ENCODE measurements around the gene CBFA2T3.
"Not testable (repeated sequence)": the region's sequence is repeated elsewhere in the genome, so short reads cannot be mapped to it uniquely, and the experiment has no call there.

Gene CBFA2T3

GRCh38 chr16:88920618-88921590 lies 56.1 kb downstream of the CBFA2T3 start:
- no peak for DNase-seq

GRCh38 chr16:88919936-88920335 lies 57.1 kb downstream of the CBFA2T3 start:
- no peak for DNase-seq

- not testable (repeated sequence) for DNase-seq
Measured at GRCh38 chr16:88918896-88919295, 58.1 kb downstream of the CBFA2T3 start.

GRCh38 chr16:88917915-88918627 lies 58.9 kb downstream of the CBFA2T3 start:
- DNase-seq, result no peak

- DNase-seq, result no peak
Measured at GRCh38 chr16:88917146-88917914, 59.7 kb downstream of the CBFA2T3 start.

- no peak for DNase-seq
Measured at GRCh38 chr16:88915639-88916327, 61.2 kb downstream of the CBFA2T3 start.

GRCh38 chr16:88914750-88915368 lies 62.1 kb downstream of the CBFA2T3 start:
- DNase-seq, result no peak

GRCh38 chr16:88913870-88914269 lies 63.1 kb downstream of the CBFA2T3 start:
- no peak for DNase-seq

GRCh38 chr16:88913001-88913612 lies 63.9 kb downstream of the CBFA2T3 start:
- DNase-seq, result no peak

GRCh38 chr16:88912556-88912955 lies 64.5 kb downstream of the CBFA2T3 start:
- no peak for DNase-seq

- no peak for DNase-seq
Measured at GRCh38 chr16:88911946-88912310, 65.1 kb downstream of the CBFA2T3 start.

- no peak for DNase-seq
Measured at GRCh38 chr16:88911136-88911945, 65.7 kb downstream of the CBFA2T3 start.

GRCh38 chr16:88910284-88911135 lies 66.5 kb downstream of the CBFA2T3 start:
- no peak for DNase-seq

GRCh38 chr16:88909431-88910210 lies 67.4 kb downstream of the CBFA2T3 start:
- DNase-seq, result no peak

- DNase-seq, result no peak
Measured at GRCh38 chr16:88908307-88908706, 68.7 kb downstream of the CBFA2T3 start.

GRCh38 chr16:88907768-88908167 lies 69.2 kb downstream of the CBFA2T3 start:
- no peak for DNase-seq

GRCh38 chr16:88906535-88907105 lies 70.4 kb downstream of the CBFA2T3 start:
- no peak for DNase-seq

GRCh38 chr16:88906020-88906419 lies 71.0 kb downstream of the CBFA2T3 start:
- DNase-seq, result no peak

All from hippocampal formation (tissue), 2 donors.